GM03348 (cell line): Measurements from ENCODE around the gene PYDC1.
"Not testable (repeated sequence)": the region's sequence is repeated elsewhere in the genome, so short reads cannot be mapped to it uniquely, and the experiment has no call there.

Source experiments
- DNase-seq: peaks from one replicate; pipeline ENCODE4 v3.0.0; 2012; ENCODE audit warnings: low spot score

The PYDC1 gene

GRCh38 chr16:31221357-31222160 is 4.6 kb upstream of the PYDC1 start:
- peak; percentile 1 for DNase-seq

- DNase-seq: peak; percentile 2
Observed at GRCh38 chr16:31219154-31219741, 2.3 kb upstream of the PYDC1 start.

GRCh38 chr16:31217136-31217530 is 198 bp upstream of the PYDC1 start:
- peak; percentile 2 for DNase-seq

GRCh38 chr16:31215287-31216162 is 1.4 kb downstream of the PYDC1 start:
- DNase-seq: peak; percentile 96

GRCh38 chr16:31214708-31215286 is 2.1 kb downstream of the PYDC1 start:
- no peak for DNase-seq

GRCh38 chr16:31213877-31214707 is 2.8 kb downstream of the PYDC1 start, which contains the start of gene TRIM72:
TRIM72 (plus strand) TSS chr16:31214119; CDS start chr16:31214739, 620 bp downstream.
- DNase-seq: peak; percentile 1

- DNase-seq: no peak
Observed at GRCh38 chr16:31213342-31213741, 3.6 kb downstream of the PYDC1 start.

GRCh38 chr16:31206776-31207175 is 10.2 kb downstream of the PYDC1 start:
- DNase-seq: no peak

GRCh38 chr16:31204871-31205666 is 11.9 kb downstream of the PYDC1 start:
- no peak for DNase-seq

GRCh38 chr16:31202414-31203375 is 14.2 kb downstream of the PYDC1 start, which contains the start of gene PYCARD:
PYCARD (minus strand) TSS chr16:31202760; CDS start chr16:31202690, 70 bp downstream.
- DNase-seq: peak; percentile 88

- DNase-seq: peak; percentile 55
Observed at GRCh38 chr16:31201582-31202413, 15.1 kb downstream of the PYDC1 start.

GRCh38 chr16:31200821-31201568 is 15.9 kb downstream of the PYDC1 start:
- peak; percentile 49 for DNase-seq

GRCh38 chr16:31200111-31200510 is 16.8 kb downstream of the PYDC1 start:
- DNase-seq: not testable (repeated sequence)

- no peak for DNase-seq
Observed at GRCh38 chr16:31199430-31200041, 17.4 kb downstream of the PYDC1 start.

- DNase-seq: no peak
Observed at GRCh38 chr16:31198207-31198882, 18.6 kb downstream of the PYDC1 start.

- DNase-seq: no peak
Observed at GRCh38 chr16:31196324-31197088, 20.4 kb downstream of the PYDC1 start.
